Mononuclear cell (primary cell): ENCODE data around the gene PCNX3. TPM values are rescaled to one million over a fixed set of nuclear protein-coding genes. Genes with fewer than 3 reads are reported as not detected.

Experiments used
- H3K27me3 ChIP-seq: 2 replicates; pipeline ENCODE4 v1.6.0; 2011; ENCODE audit warnings: low read length, control low read depth; ENCODE audit not compliant: insufficient read depth
- H3K4me1 ChIP-seq: 2 replicates; pipeline ENCODE4 v1.5.1; 2011; ENCODE audit warnings: mild to moderate bottlenecking, low read length, control low read depth; ENCODE audit not compliant: insufficient read depth
- H3K4me3 ChIP-seq: 2 replicates; pipeline ENCODE4 v1.5.1; 2011; ENCODE audit warnings: mild to moderate bottlenecking, low read length, moderate library complexity
- H3K9me3 ChIP-seq: 2 replicates; pipeline ENCODE4 v1.5.1; 2011; ENCODE audit warnings: low read depth, mild to moderate bottlenecking, control low read depth, low read length
- total RNA-seq: library from RNA; depleted of rRNA; stranded (reverse); fragments of >200 nt; gene quantifications from one replicate; pipeline ENCODE4 v1.2.3, GENCODE V29; 2012

Gene PCNX3
- total RNA-seq, 1 donor, result 15.0 TPM

DNA sequence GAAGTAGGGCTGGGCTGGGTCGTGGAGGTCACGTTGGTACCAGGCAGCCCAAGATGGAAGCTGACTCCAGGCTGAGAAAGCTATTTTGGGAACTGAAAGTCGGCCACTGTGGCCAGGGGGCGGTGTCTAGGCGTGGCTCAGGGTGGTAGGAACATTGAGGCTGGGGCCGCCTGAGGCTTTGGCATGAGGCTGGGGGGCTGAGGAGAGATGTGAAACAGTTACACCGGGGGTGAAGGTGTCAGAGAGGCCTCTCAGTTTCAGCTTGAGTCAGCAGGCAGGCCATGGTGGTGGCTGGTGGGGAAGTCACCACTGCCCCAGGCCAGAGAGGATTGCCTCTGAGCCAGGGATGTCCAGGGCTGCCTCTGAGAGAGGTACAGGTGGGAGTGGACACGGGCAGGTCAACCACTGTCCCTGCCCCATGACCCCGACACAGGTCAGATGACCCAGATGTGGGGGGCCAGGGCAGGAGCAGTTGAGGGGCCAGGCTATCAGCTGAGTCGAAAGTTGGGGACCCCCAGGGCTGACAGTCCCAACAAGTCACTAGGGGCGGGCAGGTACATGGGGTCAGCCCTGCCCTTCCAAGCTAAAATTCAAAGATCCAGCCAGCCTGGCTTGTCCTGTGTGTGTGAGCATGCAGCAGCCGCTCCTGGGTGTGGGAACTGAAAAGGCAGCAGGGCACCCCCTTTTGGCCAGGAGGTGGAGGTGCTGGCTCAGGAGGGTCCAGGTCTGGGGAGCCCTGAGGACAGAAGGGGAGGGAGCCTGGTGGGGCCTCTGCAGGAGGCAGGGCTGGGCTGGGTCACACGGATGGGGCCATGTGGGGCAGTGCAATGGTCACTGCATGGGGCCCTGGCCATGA lies 27.1 kb upstream of the PCNX3 start:
- no peaks in the 10 kb centered on the region for H3K27me3 ChIP-seq
- H3K4me3 ChIP-seq, result no peak overlapping the region
- H3K4me1 ChIP-seq, result peaks cover 44% of the 10 kb centered on the region
- H3K9me3 ChIP-seq, result no peaks in the 10 kb centered on the region

DNA sequence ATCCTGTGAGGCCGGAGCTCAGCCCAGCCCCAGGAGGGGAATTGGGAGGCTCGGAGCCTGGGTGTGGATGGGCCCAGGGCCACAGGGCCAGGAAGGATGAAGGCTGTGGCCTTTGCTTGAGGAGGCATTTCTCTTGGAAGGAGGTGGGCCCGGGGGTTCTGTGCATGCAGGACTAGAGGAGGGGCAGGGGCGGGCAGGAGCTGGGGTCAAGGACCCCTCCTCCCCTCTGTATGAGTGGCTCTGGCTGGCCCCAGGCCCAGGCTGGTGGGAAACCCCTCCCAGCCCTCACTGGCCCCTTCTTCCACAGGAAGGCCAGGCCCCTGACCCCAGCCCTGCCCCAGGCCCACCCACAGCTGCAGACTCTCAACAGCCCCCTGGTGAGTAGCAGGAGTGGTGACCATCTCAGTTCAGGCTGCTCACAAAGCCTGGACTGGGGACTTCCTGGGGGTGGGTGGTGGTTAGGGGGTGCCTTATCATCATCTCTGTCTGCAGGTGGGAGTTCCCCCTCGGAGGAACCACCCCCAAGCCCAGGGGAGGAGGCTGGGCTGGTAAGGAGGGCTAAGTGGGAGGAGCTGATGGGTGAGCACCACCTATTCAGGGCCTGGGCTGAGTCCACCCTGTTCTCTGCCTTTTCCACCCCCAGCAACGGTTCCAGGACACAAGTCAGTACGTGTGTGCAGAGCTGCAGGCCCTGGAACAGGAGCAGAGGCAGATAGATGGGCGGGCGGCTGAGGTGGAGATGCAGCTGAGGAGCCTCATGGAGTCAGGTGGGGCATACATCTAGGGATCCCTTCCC lies 25.9 kb upstream of the PCNX3 start:
- Histone ChIP-seq H3K4me1 (peaks cover 44% of the 10 kb centered on the region), H3K4me3 (no peak overlapping the region), H3K27me3 (no peaks in the 10 kb centered on the region), H3K9me3 (no peaks in the 10 kb centered on the region)

DNA sequence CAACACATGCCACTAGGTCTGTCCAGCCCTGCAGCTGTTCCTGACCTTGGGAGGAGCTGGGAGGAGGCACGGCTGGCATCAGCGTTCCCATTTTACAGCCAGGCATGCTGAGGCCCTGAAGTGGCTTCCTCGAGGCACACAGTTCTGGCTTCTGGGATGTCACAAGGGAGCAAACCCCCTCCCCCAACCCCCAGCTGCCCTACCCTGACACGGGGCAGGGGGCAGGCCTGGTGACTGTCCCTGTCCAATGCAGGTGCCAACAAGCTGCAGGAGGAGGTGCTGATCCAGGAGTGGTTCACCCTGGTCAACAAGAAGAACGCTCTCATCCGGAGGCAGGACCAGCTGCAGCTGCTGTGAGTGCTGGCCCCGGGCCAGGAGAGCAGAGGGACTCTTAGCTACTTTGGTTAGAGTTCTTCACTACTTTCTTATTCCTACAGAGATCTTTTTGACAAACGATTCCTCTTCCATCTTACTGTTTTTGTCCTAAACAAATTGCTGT lies 25.3 kb upstream of the PCNX3 start:
- no peaks in the 10 kb centered on the region for H3K27me3 ChIP-seq
- H3K4me1 ChIP-seq, result peaks cover 50% of the 10 kb centered on the region
- no peak overlapping the region for H3K4me3 ChIP-seq
- no peaks in the 10 kb centered on the region for H3K9me3 ChIP-seq

DNA sequence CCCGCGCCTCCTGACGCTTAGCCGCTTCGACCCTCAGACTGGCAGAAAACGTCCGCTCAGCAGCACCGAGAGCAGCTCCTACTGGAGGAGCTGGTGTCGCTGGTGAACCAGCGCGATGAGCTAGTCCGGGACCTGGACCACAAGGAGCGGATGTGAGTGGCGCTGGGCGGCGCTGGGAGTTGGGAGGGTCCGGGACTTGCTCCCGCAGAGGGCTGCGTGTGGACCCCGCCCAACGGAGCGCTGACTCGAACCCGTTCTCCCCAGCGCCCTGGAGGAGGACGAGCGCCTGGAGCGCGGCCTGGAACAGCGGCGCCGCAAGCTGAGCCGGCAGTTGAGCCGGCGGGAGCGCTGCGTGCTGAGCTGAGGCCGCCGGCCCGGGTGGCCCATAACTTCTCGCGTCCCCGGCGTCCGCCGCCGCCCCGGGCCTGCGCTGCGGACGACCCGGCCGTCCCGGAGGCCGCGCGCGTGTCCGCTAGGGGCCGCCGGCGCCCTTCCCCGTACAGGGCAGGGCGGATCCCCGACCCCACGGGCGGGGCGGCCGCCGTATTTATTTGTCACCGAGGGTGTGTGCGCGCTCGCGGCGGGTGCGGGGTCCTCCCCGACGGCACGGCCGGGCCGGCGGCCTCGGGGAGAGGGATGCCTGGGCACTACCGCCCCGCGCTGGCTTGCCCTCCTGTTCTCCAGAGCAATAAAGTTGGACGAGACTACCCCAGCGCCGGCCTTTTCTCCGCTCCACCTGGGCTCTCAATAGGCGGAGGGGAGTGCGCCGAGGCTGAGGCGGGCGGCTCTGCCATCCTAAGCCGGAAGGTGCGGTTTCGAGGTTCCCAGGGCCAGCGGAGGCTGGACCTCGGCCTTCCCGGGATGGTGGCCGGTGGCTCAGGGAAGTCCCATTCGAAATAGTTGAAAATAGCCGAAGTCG lies 23.4 kb upstream of the PCNX3 start:
- Histone ChIP-seq H3K9me3 (no peaks in the 10 kb centered on the region), H3K27me3 (no peaks in the 10 kb centered on the region), H3K4me1 (peaks cover 39% of the 10 kb centered on the region), H3K4me3 (no peak overlapping the region)

DNA sequence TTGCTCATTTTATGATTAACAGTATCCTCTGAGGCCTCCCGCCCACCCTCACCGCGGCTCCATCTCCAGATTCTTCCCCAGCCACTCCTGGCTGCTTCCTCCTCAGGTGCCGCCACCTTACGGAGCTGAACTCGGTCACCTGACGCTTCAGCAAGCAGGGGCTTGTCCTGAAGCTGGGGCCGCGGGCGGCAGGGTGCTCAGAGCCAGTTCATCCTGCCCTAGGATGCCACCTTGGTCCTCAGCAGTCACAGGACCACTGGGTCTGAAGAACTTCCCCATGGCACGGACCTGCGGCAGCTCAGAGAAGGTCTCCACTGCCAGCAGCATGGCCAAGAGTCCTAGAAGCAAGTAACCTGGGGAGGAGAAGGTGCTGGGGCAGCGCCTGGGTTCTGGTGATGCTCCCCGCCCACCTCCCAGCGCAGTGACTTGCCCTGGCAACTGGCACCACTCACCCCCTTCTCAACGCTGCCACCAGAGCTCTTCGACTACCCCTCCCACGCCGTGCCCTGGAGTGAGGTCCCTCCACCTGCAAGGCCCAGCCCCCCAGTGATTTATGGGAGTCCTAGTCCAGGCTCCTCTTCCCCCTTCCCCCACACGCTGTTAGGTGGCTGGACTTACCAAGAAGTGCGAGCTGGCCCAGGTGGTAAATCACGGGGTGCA lies 22.6 kb upstream of the PCNX3 start:
- H3K9me3 ChIP-seq, result no peaks in the 10 kb centered on the region
- H3K4me1 ChIP-seq, result peaks cover 31% of the 10 kb centered on the region
- no peaks in the 10 kb centered on the region for H3K27me3 ChIP-seq
- no peak overlapping the region for H3K4me3 ChIP-seq

DNA sequence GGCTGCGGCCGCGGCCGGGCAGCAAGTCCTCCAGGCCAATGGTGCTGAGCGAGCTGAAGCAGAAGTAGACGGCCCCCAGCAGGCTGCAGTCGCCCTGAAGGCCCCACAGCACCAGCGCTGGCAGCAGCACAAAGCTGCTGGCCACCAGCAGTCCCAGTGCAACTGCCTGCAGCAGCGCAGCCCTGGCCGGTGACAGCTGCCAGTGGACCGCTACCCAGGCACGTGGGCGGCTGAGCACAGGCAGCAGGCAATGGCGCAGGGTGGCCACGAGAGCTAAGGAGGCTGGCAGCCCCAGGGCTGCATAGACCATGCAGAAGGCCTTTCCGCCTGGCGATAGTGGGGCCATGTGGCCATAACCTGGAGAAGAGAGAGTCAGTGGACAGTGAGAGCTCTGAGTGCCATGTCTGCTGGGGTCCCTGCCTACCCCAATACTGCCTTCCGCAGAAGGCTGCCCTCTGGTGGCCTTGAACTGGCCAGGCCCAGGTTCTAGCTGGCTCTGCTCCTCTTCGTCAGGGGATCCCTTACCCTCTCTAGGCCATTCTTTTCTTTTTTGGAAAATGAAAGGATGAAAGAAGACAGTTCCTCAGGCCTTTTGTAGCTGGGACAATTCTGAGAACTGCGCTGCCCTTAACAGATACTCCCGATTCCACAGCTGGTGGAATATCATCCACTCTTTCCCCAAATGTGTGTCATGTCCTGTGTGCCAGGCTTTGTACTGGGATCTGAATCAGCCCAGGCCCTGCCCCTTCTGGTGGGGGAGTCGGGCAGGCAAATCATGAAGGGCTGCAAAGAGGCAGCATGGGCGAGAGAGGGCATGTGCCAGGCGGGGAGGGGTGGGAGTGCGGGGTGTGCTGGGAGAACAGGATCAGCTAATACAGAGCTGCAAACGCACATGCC lies 21.8 kb upstream of the PCNX3 start:
- H3K4me1 ChIP-seq, result peaks cover 24% of the 10 kb centered on the region
- H3K9me3 ChIP-seq, result no peaks in the 10 kb centered on the region
- H3K4me3 ChIP-seq, result no peak overlapping the region
- H3K27me3 ChIP-seq, result no peaks in the 10 kb centered on the region

DNA sequence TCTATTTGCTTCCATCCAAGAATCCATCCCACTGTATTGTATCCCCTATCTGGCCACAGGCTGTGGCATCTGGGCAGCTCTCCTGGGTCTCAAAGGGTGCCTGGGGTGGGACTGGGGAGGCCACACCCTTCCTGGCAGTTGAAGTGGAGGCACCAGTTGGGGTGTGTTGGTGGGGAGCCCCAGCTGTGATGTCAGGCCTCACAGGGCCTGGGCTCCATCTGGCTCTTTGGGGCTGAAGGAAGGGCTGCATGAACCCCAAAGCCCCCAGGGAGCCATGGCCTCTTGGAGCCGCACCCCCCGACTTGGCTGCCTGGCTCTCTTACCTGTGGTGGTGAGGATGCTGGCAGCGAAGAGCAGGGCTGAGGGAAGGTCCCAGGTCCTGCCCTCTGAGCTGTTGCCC lies 20.4 kb upstream of the PCNX3 start:
- Histone ChIP-seq H3K27me3 (no peaks in the 10 kb centered on the region), H3K9me3 (no peaks in the 10 kb centered on the region), H3K4me1 (peaks cover 15% of the 10 kb centered on the region), H3K4me3 (no peak overlapping the region)

DNA sequence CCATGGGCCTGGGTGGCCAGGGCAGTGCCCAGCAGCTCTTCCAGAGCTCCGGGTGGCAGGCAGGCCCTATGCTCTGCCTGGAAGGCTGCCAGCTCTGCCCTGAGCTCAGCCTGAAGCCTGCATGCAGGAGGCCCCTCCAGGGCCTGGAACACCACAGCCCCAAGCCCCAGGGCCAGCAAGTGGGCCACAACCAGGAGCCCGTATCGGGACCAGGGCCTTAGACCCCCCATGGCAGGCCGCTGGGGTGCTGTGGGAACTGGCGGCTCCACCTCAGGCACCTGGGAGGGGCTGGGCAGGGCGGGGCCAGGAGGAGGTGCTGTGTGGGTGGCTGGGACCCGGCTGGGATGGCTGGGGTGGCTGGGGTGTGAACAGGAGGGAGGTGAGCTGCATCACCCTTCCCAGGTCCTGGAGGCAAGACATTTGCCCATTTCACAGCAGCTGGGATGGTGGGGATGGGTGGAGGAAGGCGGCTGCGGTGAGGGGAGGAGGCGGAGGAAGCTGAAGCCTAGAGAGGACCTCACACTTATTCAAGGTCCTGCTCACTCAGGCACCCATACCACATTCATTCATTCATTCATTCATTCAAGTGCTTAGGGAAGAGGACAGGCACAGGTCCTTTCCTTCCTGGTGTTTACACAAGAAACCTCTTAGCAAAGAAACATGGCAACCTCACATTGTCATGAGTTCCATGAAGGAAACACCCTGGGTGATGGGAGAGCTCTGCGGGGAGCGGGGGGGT lies 19.9 kb upstream of the PCNX3 start, which contains the start of gene KCNK7:
KCNK7 (minus strand) TSS at position 258 of the 739 bp plus-strand sequence; CDS start at position 230, 28 bp downstream.
- Histone ChIP-seq H3K4me1 (peaks cover 15% of the 10 kb centered on the region), H3K27me3 (no peaks in the 10 kb centered on the region), H3K4me3 (no peak within 1 kb of the TSS), H3K9me3 (no peaks in the 10 kb centered on the region)

DNA sequence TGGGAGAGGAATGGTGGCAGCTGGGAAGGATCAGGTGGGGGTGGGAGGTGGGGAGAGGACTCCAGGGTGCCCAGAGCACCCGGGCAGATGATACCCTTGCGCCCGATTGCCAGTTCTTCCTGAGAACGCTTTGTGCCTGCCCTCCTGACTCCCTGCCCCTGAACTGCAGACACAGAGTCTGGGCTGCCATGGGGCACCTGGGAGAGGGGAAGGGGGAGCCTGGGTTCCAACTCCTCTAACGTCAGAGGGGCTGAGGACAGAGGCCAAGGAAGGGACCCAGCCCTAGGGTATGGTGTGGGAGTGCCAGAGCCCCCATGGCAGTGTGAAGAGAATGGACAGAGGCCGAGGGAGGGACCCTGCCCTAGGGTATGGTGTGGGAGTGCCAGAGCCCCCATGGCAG lies 19.1 kb upstream of the PCNX3 start:
- Histone ChIP-seq H3K4me3 (no peak overlapping the region), H3K4me1 (peaks cover 15% of the 10 kb centered on the region), H3K9me3 (no peaks in the 10 kb centered on the region), H3K27me3 (no peaks in the 10 kb centered on the region)

DNA sequence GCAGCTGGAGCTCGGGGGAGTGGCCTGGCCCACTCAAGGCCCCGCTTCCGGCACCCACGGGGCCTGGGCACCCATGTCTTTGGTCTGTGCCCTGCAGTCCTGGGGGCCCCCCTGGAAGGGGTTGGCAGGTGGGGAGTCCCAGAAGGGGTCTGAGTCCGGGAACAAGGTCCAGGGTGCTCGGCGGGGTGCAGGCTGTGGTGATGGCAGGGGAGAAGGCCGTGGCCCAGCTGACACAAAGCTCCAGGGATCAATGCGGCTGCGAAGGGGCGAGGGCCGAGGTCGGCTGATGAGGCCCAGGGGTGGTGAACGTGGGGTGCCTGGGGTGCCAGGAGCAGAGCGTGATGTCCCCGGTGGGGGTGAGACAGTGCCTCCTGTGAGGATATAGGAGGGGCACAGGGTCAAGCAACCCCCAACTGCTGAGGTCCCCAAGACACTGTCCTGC lies 17.3 kb upstream of the PCNX3 start:
- peaks cover 18% of the 10 kb centered on the region for H3K4me1 ChIP-seq
- no peaks in the 10 kb centered on the region for H3K27me3 ChIP-seq
- H3K4me3 ChIP-seq, result no peak overlapping the region
- H3K9me3 ChIP-seq, result no peaks in the 10 kb centered on the region

DNA sequence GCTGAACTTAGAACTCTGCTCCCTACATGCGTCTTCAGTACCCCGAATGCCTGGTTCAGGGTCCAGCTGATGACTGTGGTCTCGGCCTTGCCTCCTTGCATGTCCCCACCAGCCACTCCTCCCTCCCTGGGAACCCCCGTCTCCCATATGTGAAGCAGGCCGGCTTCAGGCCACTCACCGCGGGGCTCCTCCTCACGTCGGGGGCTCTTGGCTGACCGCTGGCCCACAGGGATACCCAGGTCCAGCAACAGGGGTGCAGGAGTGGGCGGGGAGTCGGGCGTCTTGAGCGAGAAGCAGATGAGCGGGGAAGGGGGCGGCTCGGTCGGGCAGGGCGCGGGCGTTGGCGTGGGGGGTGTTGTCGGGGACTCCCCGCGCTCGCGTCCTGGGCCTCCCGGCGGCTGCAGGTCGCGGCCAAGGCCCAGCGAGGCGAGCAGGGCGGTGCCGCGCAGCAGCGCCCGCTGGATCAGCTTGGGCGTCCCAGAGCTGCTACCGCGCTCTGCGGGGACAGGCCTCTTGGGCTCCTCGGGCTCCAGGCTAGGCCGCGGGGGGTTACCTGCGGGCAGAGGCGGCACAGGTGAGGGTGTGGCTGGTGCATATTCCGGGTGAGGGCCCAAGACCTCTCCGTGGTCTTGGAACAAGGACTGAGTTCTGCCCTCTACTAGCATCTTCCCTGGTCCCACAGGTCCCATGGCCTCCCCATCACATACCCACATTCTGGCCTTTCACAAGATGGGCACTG lies 16.2 kb upstream of the PCNX3 start:
- Histone ChIP-seq H3K9me3 (no peaks in the 10 kb centered on the region), H3K27me3 (no peaks in the 10 kb centered on the region), H3K4me1 (peaks cover 19% of the 10 kb centered on the region), H3K4me3 (no peak overlapping the region)

DNA sequence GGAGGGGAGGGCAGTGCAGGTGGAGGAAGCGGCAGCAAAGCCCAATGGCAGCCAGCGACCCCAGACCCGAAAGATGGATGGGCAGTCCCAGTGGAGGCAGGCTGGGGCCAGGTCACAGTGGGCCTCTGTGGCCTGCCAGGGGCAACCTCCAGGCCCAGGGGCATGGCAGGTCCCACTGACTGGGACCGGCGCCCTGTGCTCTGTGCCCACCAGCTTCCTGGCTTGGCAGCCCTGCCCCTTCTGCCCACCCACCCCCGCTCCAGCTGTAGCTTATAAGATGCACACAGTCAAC lies 15.7 kb upstream of the PCNX3 start:
- Histone ChIP-seq H3K4me1 (peaks cover 16% of the 10 kb centered on the region), H3K9me3 (no peaks in the 10 kb centered on the region), H3K27me3 (no peaks in the 10 kb centered on the region), H3K4me3 (no peak overlapping the region)
